Endothelial cell of umbilical vein (primary cell): ENCODE results near the gene CBLB. TPM values are rescaled to one million over a fixed set of nuclear protein-coding genes. Genes with fewer than 3 reads are reported as not detected.

ENCODE experiments used
- BruUV-seq: library from RNA; stranded (reverse); fragments of 400-500 nt; replicated peaks from 2 replicates; lab custom pipeline; 2021; lab: Mats Ljungman, UMichigan
- CTCF ChIA-PET: fragments of 300-600, 350-600 bp; sonication (Branson Sonifier 250); formaldehyde crosslinking; loops from one replicate; lab custom pipeline; 2021; ENCODE audit warnings: antibody characterized with exemption, inconsistent platforms; lab: Charles Lee
- POLR2A ChIA-PET: fragments of 300-600, 350-600 bp; sonication (Branson Sonifier 250); formaldehyde crosslinking; loops from one replicate; lab custom pipeline; 2021; ENCODE audit warnings: antibody characterized with exemption, inconsistent platforms; lab: Charles Lee
- DNase-seq: peaks from one replicate; pipeline ENCODE4 v3.0.0-alpha.2; 2011; ENCODE audit warnings: low read depth, low spot score
- FAIRE-seq: peaks from 2 replicates; lab custom pipeline; 2011; peaks lifted over from hg19 to GRCh38; lab: Jason Lieb, UNC
- H2AFZ ChIP-seq: 2 replicates; pipeline ENCODE4 v1.6.0; 2012; ENCODE audit warnings: low read depth, low read length, control low read depth, inconsistent platforms
- H3K27ac ChIP-seq: 2 replicates; pipeline ENCODE4 v1.5.1; 2011; ENCODE audit warnings: low read depth, mild to moderate bottlenecking, control low read depth, low read length, moderate library complexity; ENCODE audit not compliant: insufficient read depth
- H3K27me3 ChIP-seq, 2 experiments: 2 replicates each; pipeline versions ENCODE4 v1.6.0 to v1.6.1; 2011; ENCODE audit warnings: low read length in 2 of 2, mixed read lengths in 1 of 2; ENCODE audit not compliant: control insufficient read depth in 2 of 2, insufficient read depth in 2 of 2
- H3K36me3 ChIP-seq, 2 experiments: 2 replicates in 1 of 2; 3 replicates in 1 of 2; pipeline ENCODE4 v1.5.1; 2011; ENCODE audit warnings: low read length in 2 of 2, mild to moderate bottlenecking in 1 of 2, moderate library complexity in 1 of 2; ENCODE audit not compliant: control insufficient read depth in 2 of 2, insufficient read depth in 2 of 2; ENCODE audit errors: extremely low read depth in 1 of 2
- H3K4me1 ChIP-seq: 3 replicates; pipeline ENCODE4 v1.5.1; 2011; ENCODE audit warnings: mild to moderate bottlenecking, low read length; ENCODE audit not compliant: control insufficient read depth, insufficient read depth; ENCODE audit errors: extremely low read depth
- H3K4me2 ChIP-seq: 2 replicates; pipeline ENCODE4 v1.6.1; 2011; ENCODE audit warnings: low read length, control low read depth, mixed read lengths; ENCODE audit not compliant: insufficient read depth
- H3K4me3 ChIP-seq, 3 experiments: fragments of 200-600 bp in 1 of 3; sonication (generic), shearing (Covaris generic) in 1 of 3; replicated peaks in 1 of 3; 2 replicates each; pipeline ENCODE4 v1.5.1; 2011 to 2016; ENCODE audit warnings: control low read depth in 3 of 3, low read length in 3 of 3, mild to moderate bottlenecking in 2 of 3, inconsistent platforms in 1 of 3, low read depth in 1 of 3, moderate library complexity in 1 of 3; ENCODE audit not compliant: insufficient read depth in 1 of 3
- H3K79me2 ChIP-seq: 2 replicates; pipeline ENCODE4 v1.6.0; 2012; ENCODE audit warnings: low read length, inconsistent platforms; ENCODE audit not compliant: control insufficient read depth, insufficient read depth
- H3K9ac ChIP-seq: replicated peaks from 2 replicates; pipeline ENCODE3; 2011; ENCODE audit warnings: low read length, control low read depth; ENCODE audit not compliant: insufficient read depth; ENCODE audit errors: extremely low read depth
- H3K9me1 ChIP-seq: replicated peaks from 3 replicates; pipeline ENCODE4 v1.6.0; 2011; ENCODE audit warnings: mild to moderate bottlenecking, low read length; ENCODE audit not compliant: control insufficient read depth, insufficient read depth; ENCODE audit errors: extremely low read depth
- H3K9me3 ChIP-seq: replicated peaks from 2 replicates; pipeline ENCODE4 v1.5.1; 2012; ENCODE audit warnings: low read length, inconsistent platforms; ENCODE audit not compliant: control insufficient read depth, insufficient read depth
- H4K20me1 ChIP-seq: replicated peaks from 2 replicates; pipeline ENCODE3; 2011; ENCODE audit warnings: mild to moderate bottlenecking, low read length; ENCODE audit not compliant: control insufficient read depth, insufficient read depth; ENCODE audit errors: extremely low read depth
- EZH2 ChIP-seq: IDR thresholded peaks from 2 replicates; pipeline ENCODE4 v1.6.1; 2012; ENCODE audit warnings: borderline replicate concordance, low read depth, mild to moderate bottlenecking, moderate library complexity, low read length, inconsistent platforms; ENCODE audit not compliant: severe bottlenecking
- FOS ChIP-seq: IDR thresholded peaks from 2 replicates; pipeline ENCODE4 v1.6.1; 2011; ENCODE audit warnings: mild to moderate bottlenecking, low read length, moderate library complexity, borderline replicate concordance; ENCODE audit not compliant: insufficient read depth
- GATA2 ChIP-seq: IDR thresholded peaks from 2 replicates; pipeline ENCODE4 v1.7.0; 2011; ENCODE audit warnings: low read depth, mild to moderate bottlenecking, moderate library complexity, mixed read lengths, low read length; ENCODE audit not compliant: insufficient read length, insufficient read depth
- JUN ChIP-seq: IDR thresholded peaks from 2 replicates; pipeline ENCODE4 v1.6.1; 2011; ENCODE audit warnings: borderline replicate concordance, low read depth; ENCODE audit not compliant: insufficient read length, insufficient read depth
- MYC ChIP-seq: IDR thresholded peaks from one replicate; pipeline ENCODE4 v1.6.1; 2011; ENCODE audit warnings: mild to moderate bottlenecking, low read depth, low read length
- POLR2A ChIP-seq: IDR thresholded peaks from 2 replicates; pipeline ENCODE4 v1.6.1; 2012; ENCODE audit warnings: low read depth, mild to moderate bottlenecking, control low read depth, low read length
- POLR2AphosphoS5 ChIP-seq: IDR thresholded peaks from 2 replicates; pipeline ENCODE4 v1.6.1; 2012; ENCODE audit warnings: low read depth, mild to moderate bottlenecking, control low read depth, low read length, moderate library complexity; ENCODE audit not compliant: insufficient read depth
- dilution Hi-C: fragments of 300-500 bp; cut with MboI; formaldehyde crosslinking; loops from one replicate; pipeline ENCODE4 v1.15.0; 2019; ENCODE audit warnings: low sequenced_read_pairs; ENCODE audit not compliant: extremely low pct_ligation_motif_present
- intact Hi-C: fragments of 100-400 bp; cut with micrococcal nuclease; formaldehyde crosslinking; loops from one replicate; pipeline ENCODE4 v1.10.0; 2022
- polyA plus RNA-seq, 4 experiments: library from polyadenylated mRNA; depleted of rRNA in 3 of 4; stranded (reverse) in 3 of 4; unstranded in 1 of 4; fragments of >200 nt; gene quantifications; 2 replicates each; pipeline versions ENCODE4 v1.2.1 to v1.2.3, GENCODE V29; 2011 to 2012; ENCODE audit warnings: missing spikeins in 1 of 4
- total RNA-seq: library from RNA; stranded (reverse); gene quantifications from 2 replicates; pipeline ENCODE4 v1.2.3, GENCODE V29; 2021
- TF ChIP-seq, protein P1 (sequence below), 2 donors: IDR thresholded peaks; 1 replicate in 1 of 2; 2 replicates in 1 of 2; pipeline ENCODE4 v1.5.1; 2011; ENCODE audit warnings: low read length in 2 of 2, mild to moderate bottlenecking in 2 of 2, moderate library complexity in 2 of 2, control low read depth in 1 of 2, inconsistent platforms in 1 of 2, low read depth in 1 of 2; ENCODE audit not compliant: insufficient read depth in 1 of 2; ENCODE audit errors: extremely low read depth in 1 of 2
- TF ChIP-seq, protein P2 (sequence below): IDR thresholded peaks from 2 replicates; pipeline ENCODE4 v1.6.1; 2011; ENCODE audit not compliant: insufficient read depth, insufficient read length

The CBLB gene
- total and polyA plus RNA-seq, 2 donors (not counting 3 experiments of a cell fraction or from before 2014, with no cell fraction given) = 17.8 to 39.6 TPM

DNA sequence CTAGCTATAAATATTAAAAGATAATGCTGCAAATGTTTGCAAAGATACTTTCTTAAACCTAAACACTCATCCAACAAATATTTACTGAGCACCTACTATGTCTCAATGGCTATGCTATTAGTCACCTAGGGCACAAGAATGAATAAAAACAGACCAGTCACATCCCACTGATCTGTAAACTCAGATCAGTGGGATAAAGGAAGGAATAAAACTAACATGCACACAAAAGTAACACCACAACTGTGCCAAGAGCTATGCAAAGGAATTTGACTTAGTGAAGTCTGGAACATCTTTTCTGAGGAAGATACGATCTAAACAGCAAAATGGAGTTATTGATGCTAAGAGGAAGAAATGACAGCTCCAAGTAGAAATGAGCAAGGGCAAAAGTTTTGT is 56.6 kb downstream of the CBLB start:
- no peak overlapping the region for H3K9ac ChIP-seq

More for the DNA sequence above, 56.6 kb downstream of the CBLB start:
- Histone ChIP-seq H3K9me1 (no peaks in the 10 kb centered on the region), H3K79me2 (peaks cover 3% of the 10 kb centered on the region), H3K9me3 (no peaks in the 10 kb centered on the region), H3K4me3 (no peak overlapping the region), H3K36me3 (no peaks in the 10 kb centered on the region), H2AFZ (no peak overlapping the region), H3K4me1 (peaks cover 5% of the 10 kb centered on the region), H4K20me1 (peaks cover 3% of the 10 kb centered on the region), H3K4me2 (no peak overlapping the region), H3K27me3 (no peaks in the 10 kb centered on the region), H3K27ac (no peak overlapping the region)
- intact Hi-C loops = no loop called here
- ChIA-PET CTCF (interaction anchor here (1.1 kb wide), 1 partner anchor 13 kb away, joined by 4 read pairs; no protein-coding TSS in a partner anchor), POLR2A (no interaction called here)
- TF ChIP-seq, protein P1, sequence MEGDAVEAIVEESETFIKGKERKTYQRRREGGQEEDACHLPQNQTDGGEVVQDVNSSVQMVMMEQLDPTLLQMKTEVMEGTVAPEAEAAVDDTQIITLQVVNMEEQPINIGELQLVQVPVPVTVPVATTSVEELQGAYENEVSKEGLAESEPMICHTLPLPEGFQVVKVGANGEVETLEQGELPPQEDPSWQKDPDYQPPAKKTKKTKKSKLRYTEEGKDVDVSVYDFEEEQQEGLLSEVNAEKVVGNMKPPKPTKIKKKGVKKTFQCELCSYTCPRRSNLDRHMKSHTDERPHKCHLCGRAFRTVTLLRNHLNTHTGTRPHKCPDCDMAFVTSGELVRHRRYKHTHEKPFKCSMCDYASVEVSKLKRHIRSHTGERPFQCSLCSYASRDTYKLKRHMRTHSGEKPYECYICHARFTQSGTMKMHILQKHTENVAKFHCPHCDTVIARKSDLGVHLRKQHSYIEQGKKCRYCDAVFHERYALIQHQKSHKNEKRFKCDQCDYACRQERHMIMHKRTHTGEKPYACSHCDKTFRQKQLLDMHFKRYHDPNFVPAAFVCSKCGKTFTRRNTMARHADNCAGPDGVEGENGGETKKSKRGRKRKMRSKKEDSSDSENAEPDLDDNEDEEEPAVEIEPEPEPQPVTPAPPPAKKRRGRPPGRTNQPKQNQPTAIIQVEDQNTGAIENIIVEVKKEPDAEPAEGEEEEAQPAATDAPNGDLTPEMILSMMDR (IDR thresholded peaks at IDR 0.05; ENCODE audit: extremely low read depth in 1 of 2, insufficient read depth in 1 of 2, low read depth in 1 of 2, low read length in 2 of 2) = no peak
- TF ChIP-seq JUN (no peak), MYC (no peak), POLR2A (no peak), GATA2 (no peak), POLR2AphosphoS5 (no peak), EZH2 (no peak), FOS (no peak)
- TF ChIP-seq, protein P2, sequence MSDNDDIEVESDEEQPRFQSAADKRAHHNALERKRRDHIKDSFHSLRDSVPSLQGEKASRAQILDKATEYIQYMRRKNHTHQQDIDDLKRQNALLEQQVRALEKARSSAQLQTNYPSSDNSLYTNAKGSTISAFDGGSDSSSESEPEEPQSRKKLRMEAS = no peak
- dilution Hi-C loops = no loop called here
- peak; percentile 31 for FAIRE-seq
- BruUV-seq = no TSS peak
- DNase-seq = no peak
